Measurements from ENCODE around the gene ARAP1. TPM values are rescaled to one million over a fixed set of nuclear protein-coding genes. Genes with fewer than 3 reads are reported as not detected.

The ARAP1 gene
- total RNA-seq, 4 donors from 2014 or later, result 122 to 285 (median 145) TPM

- Histone ChIP-seq H3K27me3 (no peaks in the 10 kb centered on the region), H3K4me3 (peak overlapping the region; percentile 36 to 74 (median 61)), H3K4me1 (peaks cover 0 to 22% (median 7%) of the 10 kb centered on the region in 4 donors), H3K9me3 (no peaks in the 10 kb centered on the region), H3K36me3 (no peaks in the 10 kb centered on the region), H3K27ac (peak overlapping the region in 3 of 4 donors; percentile 11 to 56 (median 25))
- DNase-seq, result peak; percentile 24 to 79 (median 73)
- TF ChIP-seq, protein P1, sequence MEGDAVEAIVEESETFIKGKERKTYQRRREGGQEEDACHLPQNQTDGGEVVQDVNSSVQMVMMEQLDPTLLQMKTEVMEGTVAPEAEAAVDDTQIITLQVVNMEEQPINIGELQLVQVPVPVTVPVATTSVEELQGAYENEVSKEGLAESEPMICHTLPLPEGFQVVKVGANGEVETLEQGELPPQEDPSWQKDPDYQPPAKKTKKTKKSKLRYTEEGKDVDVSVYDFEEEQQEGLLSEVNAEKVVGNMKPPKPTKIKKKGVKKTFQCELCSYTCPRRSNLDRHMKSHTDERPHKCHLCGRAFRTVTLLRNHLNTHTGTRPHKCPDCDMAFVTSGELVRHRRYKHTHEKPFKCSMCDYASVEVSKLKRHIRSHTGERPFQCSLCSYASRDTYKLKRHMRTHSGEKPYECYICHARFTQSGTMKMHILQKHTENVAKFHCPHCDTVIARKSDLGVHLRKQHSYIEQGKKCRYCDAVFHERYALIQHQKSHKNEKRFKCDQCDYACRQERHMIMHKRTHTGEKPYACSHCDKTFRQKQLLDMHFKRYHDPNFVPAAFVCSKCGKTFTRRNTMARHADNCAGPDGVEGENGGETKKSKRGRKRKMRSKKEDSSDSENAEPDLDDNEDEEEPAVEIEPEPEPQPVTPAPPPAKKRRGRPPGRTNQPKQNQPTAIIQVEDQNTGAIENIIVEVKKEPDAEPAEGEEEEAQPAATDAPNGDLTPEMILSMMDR (IDR thresholded peaks at IDR 0.05), result peak; percentile 87 to 98 (median 92)
- TF ChIP-seq POLR2A (IDR thresholded peaks at IDR 0.05), result no peak
These were observed 109.2 kb downstream of the ARAP1 start for GRCh38 chr11:72642884-72643522.

DNA sequence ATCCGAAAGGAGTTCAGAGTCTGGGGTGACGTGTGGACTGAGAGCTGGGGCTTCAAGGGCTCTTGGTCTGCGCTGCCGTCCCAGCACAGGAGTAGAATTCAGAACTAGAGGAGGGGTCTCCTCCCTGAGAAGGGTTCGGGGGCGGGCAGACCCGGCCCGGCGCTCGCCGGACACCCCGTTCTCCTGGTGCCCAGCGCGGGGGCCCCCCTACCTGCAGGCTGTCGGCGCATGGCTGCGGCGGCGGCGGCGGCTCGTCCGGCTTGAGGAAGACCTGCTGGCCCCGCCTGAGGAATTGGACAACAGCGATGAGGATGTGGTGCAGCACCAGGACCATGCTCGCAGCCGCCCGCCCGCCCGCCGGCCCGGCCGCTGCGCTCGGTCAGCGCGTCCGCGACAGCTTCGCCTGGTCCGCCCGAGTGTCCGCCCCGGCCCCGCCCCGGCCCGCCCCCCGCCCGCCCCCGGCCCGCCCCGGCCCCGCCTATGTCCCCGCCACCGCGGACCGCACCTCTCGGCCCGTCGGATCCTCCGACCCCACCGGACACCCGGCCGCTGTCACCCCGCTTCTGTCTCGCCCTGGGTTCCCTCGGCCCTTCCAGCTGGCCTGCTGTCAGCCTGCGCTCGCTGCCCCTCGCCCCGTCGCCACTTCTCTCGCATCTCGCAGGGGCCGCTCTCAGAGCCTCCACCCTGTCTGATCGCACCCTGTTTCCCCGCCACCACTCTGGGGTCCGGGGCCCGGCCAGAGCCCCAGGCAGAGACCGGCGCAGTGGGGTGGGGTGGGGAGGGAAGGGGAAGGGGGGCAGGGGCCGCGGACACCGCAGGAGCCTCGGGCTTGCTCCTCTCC is 109.9 kb downstream of the ARAP1 start:
- DNase-seq, result peak in 2 of 3 donors; percentile 56 to 76
- H3K4me3 ChIP-seq, result peak overlapping the region; percentile 36 to 74 (median 61)
- H3K27ac ChIP-seq, result peak overlapping the region in 3 of 4 donors; percentile 25 to 56 (median 53)

GRCh38 chr11:72641522-72642042 is 110.6 kb downstream of the ARAP1 start:
- no peak for DNase-seq
- no peaks in the 10 kb centered on the region for H3K9me3 ChIP-seq

More for the DNA sequence above, 109.9 kb downstream of the ARAP1 start:
- H3K27me3 ChIP-seq, result no peaks in the 10 kb centered on the region
- no peaks in the 10 kb centered on the region for H3K36me3 ChIP-seq
- peaks cover 0 to 22% (median 7%) of the 10 kb centered on the region in 4 donors for H3K4me1 ChIP-seq
- peak in 1 of 2 donors; percentile 13 for TF ChIP-seq POLR2A (IDR thresholded peaks at IDR 0.05)
- TF ChIP-seq, protein P1 (IDR thresholded peaks at IDR 0.05), result no peak
- H3K9me3 ChIP-seq, result no peaks in the 10 kb centered on the region

GRCh38 chr11:72639502-72640375 is 112.5 kb downstream of the ARAP1 start:
- Histone ChIP-seq H3K27ac (peak overlapping the region in 1 of 4 donors; percentile 23), H3K27me3 (no peaks in the 10 kb centered on the region)

More at GRCh38 chr11:72641522-72642042, 110.6 kb downstream of the ARAP1 start:
- H3K4me1 ChIP-seq, result peaks cover 0 to 22% (median 7%) of the 10 kb centered on the region in 4 donors
- no peaks in the 10 kb centered on the region for H3K27me3 ChIP-seq
- H3K27ac ChIP-seq, result peak overlapping the region in 1 of 4 donors; percentile 55
- H3K4me3 ChIP-seq, result peak overlapping the region; percentile 36 to 74 (median 61)
- TF ChIP-seq, protein P1 (IDR thresholded peaks at IDR 0.05), result no peak
- no peak for TF ChIP-seq POLR2A (IDR thresholded peaks at IDR 0.05)
- H3K36me3 ChIP-seq, result no peaks in the 10 kb centered on the region

More at GRCh38 chr11:72639502-72640375, 112.5 kb downstream of the ARAP1 start:
- peak overlapping the region in 2 of 4 donors; percentile 22 to 74 for H3K4me3 ChIP-seq
- H3K36me3 ChIP-seq, result no peaks in the 10 kb centered on the region
- H3K9me3 ChIP-seq, result no peaks in the 10 kb centered on the region
- no peak for DNase-seq
- peaks cover 0 to 22% (median 7%) of the 10 kb centered on the region in 4 donors for H3K4me1 ChIP-seq
- TF ChIP-seq, protein P1 (IDR thresholded peaks at IDR 0.05), result no peak
- no peak for TF ChIP-seq POLR2A (IDR thresholded peaks at IDR 0.05)

All from Peyer's patch (tissue), 4 donors.